HCT116 (cell line): ENCODE results near the gene CPS1. TPM values are rescaled to one million over a fixed set of nuclear protein-coding genes. Genes with fewer than 3 reads are reported as not detected.

Experiments used
- ATAC-seq: fragments of 200-7000 bp; cut with Tn5 transposase; 2 replicates; pipeline ENCODE4 v1.9.1; 2020; ENCODE audit warnings: mild to moderate bottlenecking, moderate library complexity
- BruUV-seq: library from RNA; stranded (reverse); fragments of 400-500 nt; replicated peaks from 2 replicates; lab custom pipeline; 2021; lab: Mats Ljungman, UMichigan
- CTCF ChIA-PET: fragments of 300-600 bp; sonication (Branson Sonifier 250); formaldehyde crosslinking; loops from one replicate; lab custom pipeline; 2021; ENCODE audit warnings: antibody characterized with exemption; lab: Charles Lee
- POLR2A ChIA-PET: fragments of 300-600, 350-600 bp; sonication (Branson Sonifier 250); formaldehyde crosslinking; loops from one replicate; lab custom pipeline; 2021; ENCODE audit warnings: antibody characterized with exemption; lab: Charles Lee
- RAD21 ChIA-PET, 2 experiments: fragments of 300-600 bp; sonication (Branson Sonifier 250); formaldehyde crosslinking; loops; one replicate each; lab custom pipeline; 2023; ENCODE audit warnings: low total read pairs in 2 of 2; ENCODE audit not compliant: uncharacterized antibody in 2 of 2, unreplicated experiment in 2 of 2, low non-redundant PET in 1 of 2; lab: Charles Lee
- DNase-seq: peaks from one replicate; pipeline ENCODE4 v3.0.0-alpha.2; 2010; ENCODE audit warnings: low read depth, low spot score
- H2AFZ ChIP-seq: fragments of 200-600 bp; shearing (Covaris generic), sonication (generic); 2 replicates; pipeline ENCODE4 v1.6.1; 2017; ENCODE audit warnings: low read depth, mixed run types, mixed read lengths, antibody characterized with exemption, low read length; ENCODE audit not compliant: poor library complexity, severe bottlenecking
- H3K27ac ChIP-seq: 2 replicates; pipeline ENCODE4 v1.5.1; 2012; ENCODE audit warnings: low read depth, low read length
- H3K27me3 ChIP-seq: fragments of 200-600 bp; sonication (generic); 2 replicates; pipeline ENCODE4 v1.6.1; 2016; ENCODE audit warnings: mixed run types, low read length, mixed read lengths; ENCODE audit not compliant: insufficient read depth
- H3K36me3 ChIP-seq, 2 experiments: fragments of 200-500 bp in 1 of 2; fragments of 200-600 bp in 1 of 2; sonication (Bioruptor generic) in 1 of 2; sonication (generic) in 1 of 2; 2 replicates each; pipeline versions ENCODE4 v1.5.1 to v1.6.1; 2014 to 2016; ENCODE audit warnings: low read length in 2 of 2, inconsistent platforms in 1 of 2, mixed read lengths in 1 of 2, mixed run types in 1 of 2; ENCODE audit not compliant: insufficient read depth in 2 of 2, control insufficient read depth in 1 of 2
- H3K4me1 ChIP-seq, 2 experiments: fragments of 200-600 bp in 1 of 2; sonication (generic) in 1 of 2; 2 replicates each; pipeline versions ENCODE4 v1.5.1 to v1.6.1; 2012 to 2017; ENCODE audit warnings: low read length in 2 of 2, inconsistent platforms in 1 of 2, mild to moderate bottlenecking in 1 of 2, mixed read lengths in 1 of 2, mixed run types in 1 of 2, moderate library complexity in 1 of 2; ENCODE audit not compliant: insufficient read depth in 2 of 2, control insufficient read depth in 1 of 2
- H3K4me2 ChIP-seq: fragments of 200-600 bp; sonication (generic); 2 replicates; pipeline ENCODE4 v1.6.1; 2017; ENCODE audit warnings: mixed run types, low read length, mixed read lengths
- H3K4me3 ChIP-seq, 2 experiments: fragments of 200-600 bp in 1 of 2; sonication (generic) in 1 of 2; replicated peaks in 1 of 2; 2 replicates each; pipeline ENCODE4 v1.5.1; 2011 to 2016; ENCODE audit warnings: low read length in 2 of 2, control low read depth in 1 of 2, low read depth in 1 of 2, mild to moderate bottlenecking in 1 of 2, mixed read lengths in 1 of 2, mixed run types in 1 of 2
- H3K79me2 ChIP-seq: fragments of 200-600 bp; sonication (generic); 2 replicates; pipeline ENCODE4 v1.6.1; 2017; ENCODE audit warnings: mild to moderate bottlenecking, mixed run types, low read length, moderate library complexity, mixed read lengths; ENCODE audit not compliant: insufficient read depth
- H3K9ac ChIP-seq: fragments of 200-600 bp; sonication (generic); 2 replicates; pipeline ENCODE4 v1.6.1; 2016; ENCODE audit warnings: low read length, mixed read lengths
- H3K9me2 ChIP-seq: fragments of 200-600 bp; sonication (generic), shearing (Covaris generic); 2 replicates; pipeline ENCODE4 v1.6.1; 2017; ENCODE audit warnings: mixed run types, mild to moderate bottlenecking, moderate library complexity; ENCODE audit not compliant: insufficient read depth
- H3K9me3 ChIP-seq, 2 experiments: fragments of 200-500 bp in 1 of 2; fragments of 200-600 bp in 1 of 2; sonication (Bioruptor generic) in 1 of 2; sonication (generic) in 1 of 2; 2 replicates each; pipeline ENCODE4 v1.6.1; 2014 to 2017; ENCODE audit warnings: low read length in 2 of 2, mixed read lengths in 2 of 2, inconsistent platforms in 1 of 2, low read depth in 1 of 2, mild to moderate bottlenecking in 1 of 2, mixed run types in 1 of 2, moderate library complexity in 1 of 2; ENCODE audit not compliant: control insufficient read depth in 1 of 2, insufficient read depth in 1 of 2
- H4K20me1 ChIP-seq: fragments of 200-600 bp; sonication (generic), shearing (Covaris generic); 2 replicates; pipeline ENCODE4 v1.6.1; 2017; ENCODE audit warnings: mixed run types, mild to moderate bottlenecking, moderate library complexity; ENCODE audit not compliant: insufficient read depth
- CEBPB ChIP-seq: IDR thresholded peaks from 2 replicates; pipeline ENCODE4 v1.6.1; 2012; ENCODE audit warnings: low read depth
- CTCF ChIP-seq, 3 experiments: fragments of 200-600 bp in 1 of 3; sonication (generic) in 1 of 3; IDR thresholded peaks in 2 of 3; conservative IDR thresholded peaks in 1 of 3; 2 replicates each; pipeline ENCODE4 v1.5.1; 2012 to 2017; ENCODE audit warnings: low read depth in 2 of 3, low read length in 2 of 3, antibody characterized with exemption in 1 of 3, borderline replicate concordance in 1 of 3, control low read depth in 1 of 3, mild to moderate bottlenecking in 1 of 3, mixed read lengths in 1 of 3, mixed run types in 1 of 3, moderate library complexity in 1 of 3; ENCODE audit not compliant: insufficient read depth in 1 of 3
- EGR1 ChIP-seq: IDR thresholded peaks from 2 replicates; pipeline ENCODE4 v1.6.1; 2012; ENCODE audit warnings: low read depth
- EZH2phosphoT487 ChIP-seq: fragments of 200-600 bp; IDR thresholded peaks from 2 replicates; pipeline ENCODE4 v1.6.1; 2018; ENCODE audit warnings: antibody characterized with exemption, borderline replicate concordance
- JUND ChIP-seq: IDR thresholded peaks from 2 replicates; pipeline ENCODE4 v1.6.1; 2012
- POLR2A ChIP-seq: IDR thresholded peaks from 2 replicates; pipeline ENCODE4 v1.7.0; 2011; ENCODE audit warnings: borderline replicate concordance; ENCODE audit not compliant: insufficient read depth, insufficient read length; ENCODE audit errors: extremely low read depth
- REST ChIP-seq: IDR thresholded peaks from 2 replicates; pipeline ENCODE4 v1.6.1; 2012; ENCODE audit warnings: low read depth
- YY1 ChIP-seq: IDR thresholded peaks from 2 replicates; pipeline ENCODE4 v1.6.1; 2011; ENCODE audit warnings: low read length, low read depth, moderate library complexity, mild to moderate bottlenecking; ENCODE audit not compliant: insufficient replicate concordance; ENCODE audit errors: extremely low read depth
- ZBTB33 ChIP-seq: IDR thresholded peaks from 2 replicates; pipeline ENCODE4 v1.6.1; 2011; ENCODE audit warnings: mild to moderate bottlenecking, low read length, moderate library complexity; ENCODE audit not compliant: insufficient replicate concordance; ENCODE audit errors: extremely low read depth
- intact Hi-C: fragments of 100-400 bp; cut with micrococcal nuclease; formaldehyde crosslinking; loops from 2 replicates; pipeline ENCODE4 v1.10.0; 2022
- total RNA-seq: library from RNA; stranded (reverse); gene quantifications from one replicate; pipeline ENCODE4 v1.2.1, GENCODE V29; 2021; ENCODE audit not compliant: unreplicated experiment

CPS1 gene
- total RNA-seq, 1 experiment from 2014 or later = 37.5 TPM

GRCh38 chr2:210642333-210642732, 85.9 kb downstream of the CPS1 start:
- H2AFZ ChIP-seq = no peak overlapping the region

More at GRCh38 chr2:210642333-210642732, 85.9 kb downstream of the CPS1 start:
- no peak overlapping the region for H3K27ac ChIP-seq
- H3K9ac ChIP-seq = no peak overlapping the region
- no peaks in the 10 kb centered on the region for H3K36me3 ChIP-seq
- H4K20me1 ChIP-seq = no peaks in the 10 kb centered on the region
- BruUV-seq = no TSS peak
- no peaks in the 10 kb centered on the region for H3K9me2 ChIP-seq
- no peak for DNase-seq
- ChIA-PET RAD21 (no interaction called here), POLR2A (no interaction called here), CTCF (no interaction called here)
- H3K4me3 ChIP-seq = no peak overlapping the region
- no peaks in the 10 kb centered on the region for H3K4me1 ChIP-seq
- no peaks in the 10 kb centered on the region for H3K27me3 ChIP-seq
- H3K9me3 ChIP-seq = no peaks in the 10 kb centered on the region
- ATAC-seq = no peak
- intact Hi-C loops = no loop called here
- no peaks in the 10 kb centered on the region for H3K79me2 ChIP-seq
- no peak overlapping the region for H3K4me2 ChIP-seq
- no peak for TF ChIP-seq JUND
- TF ChIP-seq ZBTB33 = no peak
- TF ChIP-seq CTCF (IDR thresholded peaks at IDR 0.05 in 2 of 3, conservative IDR thresholded peaks at IDR 0.05 in 1 of 3; ENCODE audit: borderline replicate concordance in 1 of 3, insufficient read depth in 1 of 3, low read depth in 2 of 3, low read length in 2 of 3) = no peak
- no peak for TF ChIP-seq EGR1
- no peak for TF ChIP-seq EZH2phosphoT487
- no peak for TF ChIP-seq POLR2A
- TF ChIP-seq CEBPB = no peak
- no peak for TF ChIP-seq REST
- TF ChIP-seq YY1 = no peak
